KOPT-K1 (cell line): ENCODE results near the gene HSPA4L.

Source experiments
- H3K27ac ChIP-seq: fragments of 200-600 bp; sonication (generic); 2 replicates; pipeline ENCODE4 v1.5.1; 2016; ENCODE audit warnings: antibody characterized with exemption, mild to moderate bottlenecking, low read depth, low read length; ENCODE audit not compliant: poor library complexity, severe bottlenecking
- H3K36me3 ChIP-seq: fragments of 200-600 bp; sonication (generic); 2 replicates; pipeline ENCODE4 v1.5.1; 2017; ENCODE audit warnings: antibody characterized with exemption, mild to moderate bottlenecking, low read length, moderate library complexity; ENCODE audit not compliant: insufficient read depth
- H3K9me3 ChIP-seq: fragments of 200-600 bp; sonication (generic); 2 replicates; pipeline ENCODE4 v1.5.1; 2017; ENCODE audit warnings: antibody characterized with exemption, low read length, mild to moderate bottlenecking; ENCODE audit not compliant: insufficient read depth, poor library complexity, severe bottlenecking

HSPA4L gene

DNA sequence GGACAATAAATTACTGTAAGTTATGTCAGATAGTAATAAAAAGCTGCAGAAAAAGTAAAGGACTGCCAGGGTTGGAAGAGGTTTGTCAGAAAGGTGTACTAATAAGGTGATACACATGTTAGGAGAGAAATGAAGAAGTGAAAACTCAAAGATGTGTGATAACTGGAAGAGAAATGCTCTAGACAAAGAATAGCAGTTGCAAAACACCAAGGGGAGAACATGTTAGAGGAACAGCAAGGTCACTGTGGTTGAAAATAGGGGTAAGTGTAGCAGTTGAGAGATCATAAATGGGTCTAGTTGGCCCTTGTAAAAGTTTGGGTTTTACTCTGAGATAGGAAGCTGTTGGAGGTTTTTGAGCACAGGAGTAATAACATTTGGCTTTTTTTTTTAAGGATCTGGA, 46.9 kb downstream of the HSPA4L start:
- H3K9me3 ChIP-seq, result no peaks in the 10 kb centered on the region
- H3K27ac ChIP-seq, result no peak overlapping the region
- H3K36me3 ChIP-seq, result peaks cover 59% of the 10 kb centered on the region

DNA sequence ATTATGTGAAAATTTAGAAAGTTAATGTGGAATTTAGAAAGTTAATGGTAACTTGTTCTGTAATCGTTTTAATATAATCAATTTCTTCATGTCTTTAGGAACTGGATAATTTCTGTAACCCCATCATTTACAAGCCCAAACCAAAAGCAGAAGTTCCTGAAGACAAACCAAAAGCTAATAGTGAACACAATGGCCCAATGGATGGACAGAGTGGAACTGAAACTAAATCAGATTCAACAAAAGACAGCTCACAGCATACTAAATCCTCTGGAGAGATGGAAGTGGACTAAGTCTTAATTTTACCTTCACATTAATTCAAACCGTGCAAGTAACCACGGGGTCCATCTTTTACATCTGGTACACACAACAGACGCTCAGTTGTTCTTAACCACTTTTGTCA, 50.5 kb downstream of the HSPA4L start:
- Histone ChIP-seq H3K27ac (no peak overlapping the region), H3K9me3 (no peaks in the 10 kb centered on the region), H3K36me3 (peaks cover 47% of the 10 kb centered on the region)

DNA sequence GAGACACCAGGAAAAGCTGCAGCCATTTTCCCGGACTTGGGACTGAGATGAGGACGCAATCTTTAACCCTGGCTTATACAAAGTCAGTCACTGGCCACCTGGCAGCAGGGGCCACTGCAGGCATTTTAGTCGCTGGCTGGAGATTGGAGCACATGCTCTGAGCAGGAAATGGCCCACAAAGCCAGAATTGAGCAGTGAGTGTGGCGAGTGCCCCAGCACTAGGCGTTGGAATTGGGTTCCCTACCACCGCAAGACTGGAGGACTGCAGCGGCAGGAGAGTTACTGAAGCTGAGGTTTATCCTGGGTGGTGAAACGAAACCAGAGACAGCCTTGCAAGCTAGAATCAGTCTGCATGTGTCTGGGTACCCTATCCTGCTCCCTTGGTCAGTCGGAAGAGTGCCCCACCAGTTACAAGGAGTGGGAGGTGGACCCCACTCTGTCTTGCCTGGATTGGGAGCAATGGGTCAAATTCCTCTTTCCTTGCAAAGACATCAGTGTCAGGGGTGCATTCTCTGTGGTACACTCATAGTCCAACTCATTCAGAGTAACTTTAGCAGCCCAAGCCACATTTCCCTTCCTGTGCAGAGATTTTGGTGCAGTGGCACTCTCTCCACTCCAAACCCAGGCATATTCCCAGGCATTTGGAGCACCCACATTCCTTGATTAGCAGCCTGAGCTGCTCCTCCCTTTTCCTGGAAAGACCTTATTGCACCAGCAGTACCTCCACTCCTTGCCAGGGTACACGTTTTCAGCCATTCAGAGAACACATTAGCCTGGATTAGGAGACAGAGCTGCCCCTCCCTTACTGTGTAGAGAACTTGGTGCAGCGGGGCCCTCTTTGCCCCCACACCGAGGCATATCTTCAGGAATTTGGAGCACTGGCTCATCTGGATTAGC, 61.8 kb downstream of the HSPA4L start:
- no peak overlapping the region for H3K27ac ChIP-seq
- peaks cover 31% of the 10 kb centered on the region for H3K9me3 ChIP-seq
- no peaks in the 10 kb centered on the region for H3K36me3 ChIP-seq

DNA sequence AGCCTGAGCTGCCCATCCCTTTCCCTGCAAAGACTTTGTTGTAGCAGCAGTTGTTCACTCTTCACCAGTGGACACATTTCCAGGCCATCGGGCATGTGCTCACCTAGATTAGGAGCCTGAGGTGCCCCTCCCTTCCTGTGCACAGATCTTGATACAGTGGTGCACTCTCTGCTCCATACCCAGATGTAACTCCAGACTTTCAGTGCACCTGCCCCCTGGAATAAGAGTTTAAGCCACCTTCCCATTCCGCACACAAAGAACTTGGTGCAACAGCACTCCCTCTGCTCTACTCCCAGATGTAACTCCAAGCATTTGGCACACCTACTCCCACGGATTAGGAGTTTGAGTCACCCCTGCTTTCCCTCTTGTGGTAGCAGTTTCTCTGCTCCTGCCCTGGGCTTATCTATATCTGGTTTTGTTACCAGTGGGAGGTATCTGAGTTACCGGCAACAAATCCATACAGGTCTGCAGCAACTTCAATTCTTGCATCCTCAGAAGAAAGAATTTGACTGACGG, 62.5 kb downstream of the HSPA4L start:
- H3K27ac ChIP-seq, result no peak overlapping the region
- H3K36me3 ChIP-seq, result no peaks in the 10 kb centered on the region

DNA sequence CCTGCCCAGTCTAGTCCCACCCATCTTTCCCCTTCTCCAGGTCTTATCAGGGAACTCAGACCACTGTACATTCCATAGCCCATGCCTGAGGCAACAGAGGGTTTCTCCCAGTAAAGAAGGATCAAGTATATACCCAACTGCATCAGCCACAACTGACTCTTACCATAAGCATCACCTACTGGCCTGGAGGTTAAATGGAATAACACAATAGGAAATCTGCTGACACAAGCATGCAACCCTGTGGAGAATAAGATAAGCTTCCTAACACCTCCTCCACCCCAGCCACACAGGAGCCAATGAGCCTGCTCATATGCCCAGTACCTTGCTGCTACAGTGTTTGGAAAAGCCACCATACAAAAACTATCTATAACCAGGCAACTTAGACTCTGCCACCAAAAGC, 63.9 kb downstream of the HSPA4L start:
- Histone ChIP-seq H3K36me3 (no peaks in the 10 kb centered on the region), H3K27ac (no peak overlapping the region), H3K9me3 (peaks cover 52% of the 10 kb centered on the region)

More for the DNA sequence above, 62.5 kb downstream of the HSPA4L start:
- H3K9me3 ChIP-seq, result peaks cover 38% of the 10 kb centered on the region

DNA sequence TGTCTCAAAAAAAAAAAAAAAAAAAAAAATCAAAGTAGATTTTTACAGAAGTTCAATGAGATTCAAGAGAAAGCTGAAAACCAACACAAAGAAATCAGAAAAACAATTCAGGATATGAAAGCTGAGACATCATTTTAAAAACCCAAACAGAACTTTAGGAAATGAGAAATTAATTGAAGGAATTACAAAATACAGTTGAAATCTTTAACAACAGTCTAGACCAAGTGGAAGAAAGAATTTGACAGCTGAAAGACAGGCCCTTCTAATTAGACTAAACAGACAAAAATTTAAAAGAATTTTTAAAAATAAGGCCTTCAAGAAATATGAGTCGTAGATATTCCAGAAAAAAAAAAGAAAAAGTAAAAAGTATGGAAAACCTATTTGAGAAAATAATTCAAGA, 64.6 kb downstream of the HSPA4L start:
- H3K36me3 ChIP-seq, result no peaks in the 10 kb centered on the region
- H3K9me3 ChIP-seq, result peaks cover 59% of the 10 kb centered on the region
- H3K27ac ChIP-seq, result no peak overlapping the region

DNA sequence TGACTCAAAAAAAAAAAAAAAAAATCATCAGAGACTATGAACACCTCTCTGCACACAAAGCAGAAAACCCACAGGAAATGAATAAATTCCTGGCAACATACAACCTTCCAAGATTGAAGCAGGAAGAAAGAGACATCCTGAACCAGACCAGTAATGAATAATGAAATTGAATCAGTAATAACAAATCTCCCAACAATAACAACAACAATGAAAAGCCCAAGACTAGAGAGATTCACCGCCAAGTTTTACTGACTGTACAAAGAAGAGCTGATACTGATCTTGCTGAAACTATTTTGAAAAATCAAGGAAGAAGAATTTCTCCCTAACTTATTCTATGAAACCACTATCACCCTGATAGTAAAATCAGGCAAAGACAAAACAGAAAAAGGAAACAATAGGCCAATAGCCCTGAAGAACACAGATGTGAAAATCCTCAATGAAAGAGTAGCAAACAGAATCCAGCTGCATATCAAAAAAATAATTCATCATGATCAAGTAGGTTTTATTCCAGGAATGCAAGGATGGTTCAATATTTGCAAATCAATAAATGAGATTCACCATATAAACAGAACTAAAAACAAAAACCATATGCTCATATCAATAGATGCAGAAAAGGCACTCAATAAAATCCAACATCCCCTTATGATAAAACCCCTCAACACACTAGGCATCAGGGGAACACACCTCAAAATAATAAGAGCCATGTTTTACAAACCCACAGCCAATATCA, 67.5 kb downstream of the HSPA4L start:
- H3K27ac ChIP-seq, result no peak overlapping the region
- peaks cover 79% of the 10 kb centered on the region for H3K9me3 ChIP-seq

DNA sequence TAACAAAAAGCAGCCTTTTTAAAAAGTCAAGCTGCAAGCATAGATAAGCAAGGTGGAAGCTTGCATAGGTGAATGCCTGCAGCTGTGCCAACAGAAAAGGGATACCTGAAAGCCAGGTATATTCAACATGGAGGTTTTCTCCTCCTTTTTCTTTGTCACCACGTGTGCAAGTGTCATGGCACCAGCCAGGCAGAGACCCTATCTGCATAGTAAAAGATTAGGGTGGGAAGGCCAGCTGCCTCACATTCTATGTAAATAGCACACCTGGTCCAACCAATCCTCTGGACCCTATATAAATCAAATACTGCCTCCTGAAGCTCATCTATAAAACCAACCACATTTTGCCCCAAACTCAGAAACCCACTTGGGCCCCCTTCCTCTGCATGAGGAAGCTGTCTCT, 70.5 kb downstream of the HSPA4L start:
- Histone ChIP-seq H3K9me3 (peaks cover 81% of the 10 kb centered on the region), H3K36me3 (no peaks in the 10 kb centered on the region), H3K27ac (no peak overlapping the region)

More for the DNA sequence above, 67.5 kb downstream of the HSPA4L start:
- no peaks in the 10 kb centered on the region for H3K36me3 ChIP-seq

DNA sequence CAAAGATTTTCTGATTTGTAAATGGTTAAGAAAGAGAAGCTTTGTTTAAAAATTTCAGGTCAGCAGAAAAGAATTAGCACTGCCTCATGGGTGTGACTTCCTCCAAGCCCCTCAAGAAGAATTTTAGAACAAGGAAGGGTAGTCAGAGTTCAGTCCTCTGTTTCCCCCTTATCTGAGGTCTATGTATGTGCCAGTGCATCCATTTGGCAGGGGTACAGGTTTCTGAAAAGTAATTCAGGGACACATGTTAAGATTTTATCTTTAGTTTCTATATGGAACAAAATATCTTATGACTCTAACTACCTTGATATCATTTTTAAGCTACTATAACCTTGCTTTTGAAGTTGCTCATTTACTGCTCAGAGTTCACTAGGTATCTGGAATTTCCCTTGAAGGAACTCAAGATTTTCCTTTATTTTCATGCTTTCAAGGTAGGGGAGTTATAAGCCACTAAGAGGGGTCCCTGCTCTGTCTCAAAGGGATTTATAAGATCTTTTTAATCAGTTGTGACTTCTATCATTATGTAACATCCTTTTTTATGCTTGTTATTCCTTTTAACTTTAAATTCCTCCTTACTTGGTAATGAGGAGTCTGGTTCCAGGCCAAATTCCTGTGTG, 74.2 kb downstream of the HSPA4L start:
- Histone ChIP-seq H3K27ac (no peak overlapping the region), H3K9me3 (peaks cover 69% of the 10 kb centered on the region), H3K36me3 (no peaks in the 10 kb centered on the region)

DNA sequence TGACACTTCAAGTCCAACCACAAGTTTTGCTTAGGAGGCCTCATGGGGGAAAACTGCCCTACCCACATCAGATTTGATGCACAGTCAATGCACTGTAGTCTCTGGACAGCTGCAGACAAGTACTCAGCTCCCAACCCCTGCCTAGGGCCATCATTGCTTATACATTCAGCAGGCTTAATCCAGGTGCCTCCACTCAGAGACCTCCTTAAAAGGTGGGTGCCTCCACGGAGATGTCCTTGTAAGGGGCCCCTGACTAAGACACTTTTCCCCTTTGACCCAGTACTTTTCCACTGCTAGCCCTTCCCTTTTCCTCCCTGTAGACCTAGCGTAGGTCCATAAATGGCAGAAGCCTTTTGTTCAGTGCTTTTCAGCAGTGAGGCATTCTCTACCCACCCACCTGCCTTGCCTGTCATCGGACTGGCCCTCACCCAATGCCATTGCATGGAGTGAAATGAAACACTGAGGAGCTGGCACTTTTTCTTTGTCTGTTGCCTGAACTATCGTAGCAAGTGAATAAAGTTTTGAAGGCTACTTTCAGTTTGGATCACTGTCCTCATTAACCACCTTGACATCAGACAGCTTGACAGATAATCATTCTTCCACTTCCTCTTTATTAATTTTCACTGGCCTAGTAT, 74.8 kb downstream of the HSPA4L start:
- H3K9me3 ChIP-seq, result peaks cover 64% of the 10 kb centered on the region
- no peak overlapping the region for H3K27ac ChIP-seq

DNA sequence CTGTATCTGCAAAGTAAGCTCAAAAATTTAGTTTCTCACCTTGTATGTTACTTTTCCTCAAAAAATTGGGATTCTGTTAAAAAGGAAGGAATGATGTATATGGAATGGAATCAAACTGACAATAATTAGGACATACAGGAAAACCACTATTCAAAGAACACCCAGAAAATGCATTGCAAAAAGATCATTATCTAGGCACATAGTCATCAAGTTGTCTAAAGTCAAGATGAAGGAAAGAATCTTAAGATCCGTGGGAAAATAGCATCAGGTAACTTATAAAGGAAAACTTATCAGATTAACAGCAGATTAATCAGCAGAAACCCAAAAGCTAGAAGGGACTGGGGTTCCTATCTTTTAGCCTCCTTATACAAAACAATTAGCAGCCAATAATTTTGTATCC, 75.5 kb downstream of the HSPA4L start:
- Histone ChIP-seq H3K9me3 (peaks cover 63% of the 10 kb centered on the region), H3K36me3 (no peaks in the 10 kb centered on the region), H3K27ac (no peak overlapping the region)

More for the DNA sequence above, 74.8 kb downstream of the HSPA4L start:
- H3K36me3 ChIP-seq, result no peaks in the 10 kb centered on the region

DNA sequence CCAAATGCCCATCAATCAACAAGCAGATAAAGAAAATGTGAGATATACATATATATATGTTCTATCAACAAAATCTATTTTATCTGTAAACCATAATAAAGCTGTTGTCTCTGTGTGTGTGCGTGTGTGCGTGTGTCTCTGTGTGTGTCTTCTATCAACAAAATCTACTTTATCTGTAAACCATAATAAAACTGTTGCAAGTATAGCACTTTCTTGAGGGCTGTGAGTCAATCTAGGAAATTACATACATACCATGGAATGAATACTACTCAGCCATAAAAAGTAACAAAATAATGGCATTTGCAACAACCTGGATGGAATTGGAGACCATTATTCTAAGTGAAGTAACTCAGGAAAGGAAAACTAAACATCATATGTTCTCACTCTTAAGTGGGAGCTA, 86.1 kb downstream of the HSPA4L start:
- no peaks in the 10 kb centered on the region for H3K36me3 ChIP-seq
- H3K9me3 ChIP-seq, result no peaks in the 10 kb centered on the region
- H3K27ac ChIP-seq, result no peak overlapping the region

DNA sequence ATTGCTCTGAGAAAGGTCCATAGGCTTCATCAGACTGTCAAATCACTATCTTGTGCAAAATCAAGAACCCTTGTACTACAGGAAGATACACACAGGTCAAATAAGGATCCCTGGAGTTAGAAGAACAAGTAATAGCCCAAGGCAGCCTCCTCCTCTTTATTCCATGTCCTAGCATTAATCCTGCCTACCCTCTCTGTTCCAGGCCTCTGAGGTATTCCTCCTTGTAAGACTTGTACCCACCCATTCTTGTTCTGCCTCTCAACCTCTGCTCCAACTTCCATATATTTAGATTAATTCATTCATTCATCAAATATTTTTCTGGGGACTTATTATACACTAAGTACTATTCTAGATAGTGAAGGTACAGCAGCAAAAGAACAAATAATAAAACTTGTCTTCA, 88.2 kb downstream of the HSPA4L start:
- Histone ChIP-seq H3K27ac (no peak overlapping the region), H3K36me3 (no peaks in the 10 kb centered on the region), H3K9me3 (no peaks in the 10 kb centered on the region)

DNA sequence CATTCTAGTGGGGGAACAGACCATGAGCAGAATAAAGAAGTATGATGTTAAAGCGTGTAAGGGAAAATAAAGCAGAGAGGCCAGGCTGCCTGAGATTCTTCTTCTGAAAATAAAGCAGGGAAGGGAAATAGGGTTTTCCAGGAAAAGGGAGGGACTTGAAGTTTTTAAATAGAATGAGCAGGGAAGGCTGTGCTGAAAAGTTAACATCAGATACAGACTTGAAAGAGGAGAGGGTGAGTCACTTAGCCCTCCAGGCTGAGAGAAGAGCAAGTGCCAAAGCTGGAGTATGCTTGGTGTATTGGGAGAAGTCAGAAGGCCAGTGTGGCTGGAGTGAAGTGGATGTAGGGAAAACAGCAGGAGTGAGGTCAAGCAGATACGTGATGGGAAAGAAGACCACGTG, 88.6 kb downstream of the HSPA4L start:
- Histone ChIP-seq H3K36me3 (no peaks in the 10 kb centered on the region), H3K27ac (no peak overlapping the region), H3K9me3 (no peaks in the 10 kb centered on the region)

DNA sequence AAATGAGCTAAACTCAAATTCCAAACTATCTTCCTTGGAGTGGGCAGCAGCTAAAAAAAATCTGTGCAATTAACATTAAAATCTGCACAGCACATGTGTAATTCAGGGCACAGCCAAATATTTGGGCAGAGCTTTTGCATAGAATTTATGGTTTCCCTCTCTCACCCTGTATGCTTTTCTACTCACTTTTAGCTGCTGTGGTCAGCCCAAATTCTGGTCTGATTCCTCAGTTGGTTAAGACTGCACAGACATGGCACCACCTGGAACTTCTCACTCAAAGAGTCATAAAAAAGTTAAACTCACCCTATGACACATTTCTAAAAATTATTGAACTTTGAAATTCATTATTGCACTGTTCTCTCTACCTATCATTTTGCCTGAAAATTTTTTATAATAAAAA, 93.7 kb downstream of the HSPA4L start:
- H3K27ac ChIP-seq, result no peak overlapping the region
- no peaks in the 10 kb centered on the region for H3K36me3 ChIP-seq
- no peaks in the 10 kb centered on the region for H3K9me3 ChIP-seq
